SK-N-SH (cell line): ENCODE results near the gene HSD3B7. TPM values are rescaled to one million over a fixed set of nuclear protein-coding genes. Genes with fewer than 3 reads are reported as not detected.

Source experiments
- CTCF ChIA-PET: fragments of 300-600, 350-600 bp; formaldehyde crosslinking; extraction: SDS; loops from one replicate; lab custom pipeline; 2021; lab: Yijun Ruan, JAX
- POLR2A ChIA-PET: fragments of 350-600 bp; sonication (Branson Sonifier 250); formaldehyde crosslinking; extraction: SDS; loops from one replicate; lab custom pipeline; 2020; ENCODE audit warnings: antibody characterized with exemption, inconsistent platforms; lab: Yijun Ruan, JAX
- DNase-seq: peaks from one replicate; pipeline ENCODE4 v3.0.0; 2012
- H2AFZ ChIP-seq: fragments of 200-600 bp; sonication (generic); 2 replicates; pipeline ENCODE4 v1.8.1; 2016; ENCODE audit warnings: antibody characterized with exemption, mild to moderate bottlenecking, low read depth
- H3F3A ChIP-seq: fragments of 200-600 bp; sonication (generic); replicated peaks from 2 replicates; pipeline ENCODE3; 2016; ENCODE audit warnings: antibody characterized with exemption, mild to moderate bottlenecking; ENCODE audit not compliant: insufficient read depth
- H3K27ac ChIP-seq, 2 experiments: fragments of 200-500 bp in 1 of 2; fragments of 200-600 bp in 1 of 2; sonication (Bioruptor generic) in 1 of 2; sonication (generic), shearing (Covaris generic) in 1 of 2; 2 replicates each; pipeline versions ENCODE4 v1.5.1 to v1.6.1; 2014 to 2016; ENCODE audit warnings: low read depth in 2 of 2, inconsistent platforms in 1 of 2, low read length in 1 of 2, mild to moderate bottlenecking in 1 of 2, mixed read lengths in 1 of 2
- H3K27me3 ChIP-seq: fragments of 200-600 bp; sonication (generic), shearing (Covaris generic); 2 replicates; pipeline ENCODE4 v1.6.1; 2016; ENCODE audit warnings: mixed run types; ENCODE audit not compliant: insufficient read depth
- H3K36me3 ChIP-seq, 2 experiments: fragments of 200-500 bp in 1 of 2; fragments of 200-600 bp in 1 of 2; sonication (Bioruptor generic) in 1 of 2; sonication (generic) in 1 of 2; replicated peaks in 1 of 2; 2 replicates each; pipeline versions ENCODE3 to v1.5.1; 2014 to 2016; ENCODE audit warnings: low read length in 1 of 2, mild to moderate bottlenecking in 1 of 2; ENCODE audit not compliant: insufficient read depth in 2 of 2, control insufficient read depth in 1 of 2
- H3K4me1 ChIP-seq, 2 experiments: fragments of 200-500 bp in 1 of 2; fragments of 200-600 bp in 1 of 2; sonication (Bioruptor generic) in 1 of 2; sonication (generic), shearing (Covaris generic) in 1 of 2; 2 replicates each; pipeline versions ENCODE4 v1.5.1 to v1.6.1; 2014 to 2016; ENCODE audit warnings: low read depth in 1 of 2, low read length in 1 of 2, mixed run types in 1 of 2; ENCODE audit not compliant: insufficient read depth in 2 of 2, control insufficient read depth in 1 of 2
- H3K4me2 ChIP-seq: fragments of 200-600 bp; sonication (generic), shearing (Covaris generic); 2 replicates; pipeline ENCODE4 v1.6.1; 2017; ENCODE audit warnings: mixed run types
- H3K4me3 ChIP-seq, 2 experiments: fragments of 200-500 bp in 1 of 2; fragments of 200-600 bp in 1 of 2; sonication (Bioruptor generic) in 1 of 2; sonication (generic), shearing (Covaris generic) in 1 of 2; 2 replicates each; pipeline versions ENCODE4 v1.5.1 to v1.8.1; 2014 to 2016; ENCODE audit warnings: low read depth in 2 of 2, inconsistent platforms in 1 of 2, low read length in 1 of 2, mild to moderate bottlenecking in 1 of 2, mixed read lengths in 1 of 2, moderate library complexity in 1 of 2
- H3K79me2 ChIP-seq: fragments of 200-600 bp; sonication (generic); 2 replicates; pipeline ENCODE4 v1.8.1; 2017; ENCODE audit warnings: mild to moderate bottlenecking; ENCODE audit not compliant: insufficient read depth
- H3K9ac ChIP-seq: fragments of 200-600 bp; sonication (generic); 2 replicates; pipeline ENCODE4 v1.6.1; 2017; ENCODE audit warnings: mixed run types
- H3K9me2 ChIP-seq: fragments of 200-600 bp; sonication (generic); 2 replicates; pipeline ENCODE4 v1.6.1; 2017; ENCODE audit warnings: mixed run types
- H3K9me3 ChIP-seq: fragments of 200-600 bp; sonication (generic); 2 replicates; pipeline ENCODE4 v1.6.1; 2017; ENCODE audit warnings: mixed run types, mild to moderate bottlenecking, moderate library complexity
- H4K20me1 ChIP-seq: fragments of 200-600 bp; sonication (generic); 2 replicates; pipeline ENCODE4 v1.6.1; 2017; ENCODE audit warnings: mild to moderate bottlenecking, mixed run types; ENCODE audit not compliant: insufficient read depth
- CTCF ChIP-seq: fragments of 200-600 bp; sonication (generic); IDR thresholded peaks from 2 replicates; pipeline ENCODE4 v1.6.1; 2017; ENCODE audit warnings: antibody characterized with exemption, mild to moderate bottlenecking, moderate library complexity
- EP300 ChIP-seq, 2 experiments: IDR thresholded peaks; 2 replicates each; pipeline versions ENCODE4 v1.4.0 to v1.6.1; 2012; ENCODE audit warnings: borderline replicate concordance in 1 of 2, low read depth in 1 of 2, low read length in 1 of 2
- FOXM1 ChIP-seq: IDR thresholded peaks from 2 replicates; pipeline ENCODE4 v1.4.0; 2012; ENCODE audit warnings: low read depth, mild to moderate bottlenecking
- GABPA ChIP-seq: IDR thresholded peaks from 2 replicates; pipeline ENCODE4 v1.4.0; 2012; ENCODE audit warnings: low read depth, mild to moderate bottlenecking
- GATA2 ChIP-seq: sonication (generic); formaldehyde crosslinking; IDR thresholded peaks from 2 replicates; pipeline ENCODE4 v1.5.0; 2020; ENCODE audit warnings: mild to moderate bottlenecking, missing genetic modification reagents
- JUND ChIP-seq: IDR thresholded peaks from 2 replicates; pipeline ENCODE4 v1.4.0; 2012
- MXI1 ChIP-seq: IDR thresholded peaks from 2 replicates; pipeline ENCODE4 v1.6.1; 2012; ENCODE audit warnings: mild to moderate bottlenecking, low read depth, low read length, improper control_type of control experiment
- PBX3 ChIP-seq: IDR thresholded peaks from 2 replicates; pipeline ENCODE4; 2012
- RAD21 ChIP-seq: IDR thresholded peaks from 2 replicates; pipeline ENCODE4 v1.6.1; 2012; ENCODE audit warnings: mild to moderate bottlenecking, low read length
- RFX5 ChIP-seq: IDR thresholded peaks from 2 replicates; pipeline ENCODE4 v1.6.1; 2012; ENCODE audit warnings: mild to moderate bottlenecking, improper control_type of control experiment, low read length
- SIN3A ChIP-seq: IDR thresholded peaks from 2 replicates; pipeline ENCODE4 v1.6.1; 2012; ENCODE audit warnings: low read depth, mild to moderate bottlenecking, low read length, moderate library complexity, borderline replicate concordance
- TAF1 ChIP-seq: IDR thresholded peaks from 2 replicates; pipeline ENCODE4 v1.6.1; 2012; ENCODE audit warnings: low read depth, mild to moderate bottlenecking, low read length, moderate library complexity, borderline replicate concordance
- TEAD4 ChIP-seq: IDR thresholded peaks from 2 replicates; pipeline ENCODE4 v1.4.0; 2012; ENCODE audit warnings: mild to moderate bottlenecking, borderline replicate concordance; ENCODE audit not compliant: insufficient read depth
- ZBTB33 ChIP-seq: IDR thresholded peaks from 2 replicates; pipeline ENCODE4 v1.4.0; 2012; ENCODE audit warnings: low read depth, borderline replicate concordance
- WGBS: methylation state at CpG from one replicate; pipeline ENCODE4 v1.1.6; 2017; ENCODE audit warnings: low lambda C conversion rate; 5-methylcytosine and 5-hydroxymethylcytosine counted together
- polyA plus RNA-seq, 3 experiments: library from polyadenylated mRNA; depleted of rRNA; stranded (reverse); fragments of >200 nt; gene quantifications; 2 replicates each; pipeline ENCODE4 v1.2.3, GENCODE V29; 2012
- TF ChIP-seq, protein P1 (sequence below): IDR thresholded peaks from 2 replicates; pipeline ENCODE4 v1.6.1; 2012; ENCODE audit warnings: mild to moderate bottlenecking, low read depth, low read length, moderate library complexity

HSD3B7 gene
- polyA plus RNA-seq, 1 of the 3 experiments (the other 2 are of a cell fraction): 12.2 TPM

DNA sequence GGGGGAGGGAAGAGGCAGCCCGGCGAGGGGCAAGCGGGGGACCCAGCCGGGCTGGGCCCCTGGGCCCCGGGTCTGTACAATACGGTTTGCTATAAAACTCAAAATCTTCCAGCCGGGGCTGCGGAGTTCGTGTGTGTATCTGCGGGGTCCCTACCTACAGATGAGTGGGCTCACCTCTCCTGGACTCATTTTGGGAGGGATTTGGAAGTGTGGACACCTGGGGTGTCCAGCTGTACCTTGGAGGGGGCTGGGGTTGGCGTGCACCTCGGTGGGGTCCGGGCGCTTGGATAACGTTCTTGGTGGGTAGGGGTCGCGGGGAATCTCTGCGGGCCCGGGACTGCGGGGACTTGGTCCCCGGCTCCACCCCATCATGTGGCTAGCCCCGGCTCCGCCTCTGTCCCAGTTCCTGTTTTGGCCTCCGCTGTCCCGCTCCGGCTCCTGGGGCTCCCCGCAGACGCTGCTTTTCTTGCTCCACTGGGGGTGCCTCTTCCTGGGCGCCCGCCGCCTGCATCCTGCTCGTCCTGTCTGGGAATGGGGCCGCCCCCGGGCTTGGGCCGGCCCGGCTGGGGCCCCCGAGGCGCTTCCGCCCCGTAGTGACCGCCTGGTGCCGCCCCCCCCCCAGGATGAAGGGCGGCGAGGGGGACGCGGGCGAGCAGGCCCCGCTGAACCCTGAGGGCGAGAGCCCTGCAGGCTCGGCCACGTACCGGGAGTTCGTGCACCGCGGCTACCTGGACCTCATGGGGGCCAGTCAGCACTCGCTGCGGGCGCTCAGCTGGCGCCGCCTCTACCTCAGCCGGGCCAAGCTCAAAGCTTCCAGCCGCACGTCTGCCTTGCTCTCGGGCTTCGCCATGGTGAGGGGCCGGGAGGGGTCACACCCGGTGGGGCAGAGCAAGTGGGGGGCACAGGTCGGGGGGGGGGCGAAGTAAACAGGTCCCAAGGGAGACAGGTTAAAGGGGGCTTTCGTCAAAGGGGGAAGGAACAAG lies 36.0 kb upstream of the HSD3B7 start, which contains the start of gene ORAI3 (continued):
- TF ChIP-seq FOXM1: 0 out of 2 replicates have a peak, but pooled peaks have one; percentile 21
- no peak for TF ChIP-seq RFX5
- TF ChIP-seq PBX3: peak; percentile 37
- no peak for TF ChIP-seq GABPA
- TF ChIP-seq JUND: peak; percentile 8; the same call in 1 of the 2 replicates
- TF ChIP-seq MXI1: no peak; the same call in 1 of the 2 replicates
- TF ChIP-seq SIN3A: peak; percentile 46; the same call in 1 of the 2 replicates
- TF ChIP-seq, protein P1, sequence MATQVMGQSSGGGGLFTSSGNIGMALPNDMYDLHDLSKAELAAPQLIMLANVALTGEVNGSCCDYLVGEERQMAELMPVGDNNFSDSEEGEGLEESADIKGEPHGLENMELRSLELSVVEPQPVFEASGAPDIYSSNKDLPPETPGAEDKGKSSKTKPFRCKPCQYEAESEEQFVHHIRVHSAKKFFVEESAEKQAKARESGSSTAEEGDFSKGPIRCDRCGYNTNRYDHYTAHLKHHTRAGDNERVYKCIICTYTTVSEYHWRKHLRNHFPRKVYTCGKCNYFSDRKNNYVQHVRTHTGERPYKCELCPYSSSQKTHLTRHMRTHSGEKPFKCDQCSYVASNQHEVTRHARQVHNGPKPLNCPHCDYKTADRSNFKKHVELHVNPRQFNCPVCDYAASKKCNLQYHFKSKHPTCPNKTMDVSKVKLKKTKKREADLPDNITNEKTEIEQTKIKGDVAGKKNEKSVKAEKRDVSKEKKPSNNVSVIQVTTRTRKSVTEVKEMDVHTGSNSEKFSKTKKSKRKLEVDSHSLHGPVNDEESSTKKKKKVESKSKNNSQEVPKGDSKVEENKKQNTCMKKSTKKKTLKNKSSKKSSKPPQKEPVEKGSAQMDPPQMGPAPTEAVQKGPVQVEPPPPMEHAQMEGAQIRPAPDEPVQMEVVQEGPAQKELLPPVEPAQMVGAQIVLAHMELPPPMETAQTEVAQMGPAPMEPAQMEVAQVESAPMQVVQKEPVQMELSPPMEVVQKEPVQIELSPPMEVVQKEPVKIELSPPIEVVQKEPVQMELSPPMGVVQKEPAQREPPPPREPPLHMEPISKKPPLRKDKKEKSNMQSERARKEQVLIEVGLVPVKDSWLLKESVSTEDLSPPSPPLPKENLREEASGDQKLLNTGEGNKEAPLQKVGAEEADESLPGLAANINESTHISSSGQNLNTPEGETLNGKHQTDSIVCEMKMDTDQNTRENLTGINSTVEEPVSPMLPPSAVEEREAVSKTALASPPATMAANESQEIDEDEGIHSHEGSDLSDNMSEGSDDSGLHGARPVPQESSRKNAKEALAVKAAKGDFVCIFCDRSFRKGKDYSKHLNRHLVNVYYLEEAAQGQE: no peak

DNA sequence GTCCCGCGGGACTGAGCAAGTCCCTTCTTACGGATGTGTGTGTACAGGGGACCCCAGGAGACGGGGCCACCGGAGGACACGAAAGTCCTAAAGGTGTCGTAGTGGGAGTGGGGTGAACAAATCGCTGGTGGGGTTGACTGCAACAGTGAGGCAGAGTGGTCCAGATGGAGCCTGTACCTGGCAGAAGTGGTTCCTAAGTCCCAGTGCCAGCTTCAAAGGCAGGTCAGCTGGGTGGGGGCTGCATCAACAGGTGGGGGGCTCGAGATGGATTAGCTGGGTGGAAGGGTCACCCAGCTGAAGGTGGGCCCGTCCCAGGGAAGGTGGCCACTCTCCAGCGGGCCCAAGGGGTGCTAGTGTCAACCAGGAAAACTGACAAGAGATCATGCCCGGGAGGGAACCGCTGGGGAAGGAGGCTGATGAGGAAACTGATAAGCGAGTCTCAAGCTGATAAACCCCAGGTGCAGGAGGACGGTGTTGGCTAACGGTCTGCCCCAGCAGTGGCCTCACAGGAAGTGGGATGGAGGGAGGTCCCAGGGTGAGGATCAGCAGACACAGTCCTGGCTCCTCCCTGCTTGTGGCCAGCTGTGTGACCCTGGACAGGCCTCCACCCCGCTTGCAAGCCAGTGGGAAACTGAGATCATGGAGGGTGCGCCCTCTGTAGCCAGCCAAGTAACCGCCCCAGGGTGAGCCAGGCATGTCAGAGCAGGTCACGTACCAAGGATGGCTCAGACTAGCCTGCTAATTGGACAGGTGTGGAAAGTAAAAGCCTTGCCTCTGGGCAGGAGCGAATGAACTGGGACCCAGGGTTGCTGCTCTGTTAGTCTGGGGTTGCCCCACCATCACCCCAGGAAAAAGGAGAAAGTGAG lies 35.1 kb upstream of the HSD3B7 start:
- H3K9me2 ChIP-seq: no peaks in the 10 kb centered on the region
- 14% methylated on average over 18 of the region's 21 CpGs for WGBS
- peaks cover 52% of the 10 kb centered on the region for H3F3A ChIP-seq
- no peaks in the 10 kb centered on the region for H3K9me3 ChIP-seq
- CTCF ChIA-PET: interaction anchor here (0.7 to 6.4 kb wide), 6 partner anchors 9 to 493 kb away, joined by 3 to 45 read pairs (median 6); partner anchors contain the start of gene ZNF843
- H3K36me3 ChIP-seq: peaks cover 0 to 10% of the 10 kb centered on the region in 2 experiments
- peak overlapping the region; percentile 80 to 93 for H3K4me3 ChIP-seq
- peak overlapping the region; percentile 86 to 91; a peak in 3 of 4 replicates for H3K27ac ChIP-seq
- peaks cover 12% of the 10 kb centered on the region for H3K79me2 ChIP-seq
- POLR2A ChIA-PET: interaction anchor here (0.6 to 1.3 kb wide), 6 partner anchors 8 to 144 kb away, joined by 3 to 6 read pairs (median 3); partner anchors contain the start of genes FBXL19 and ZNF668
- no peaks in the 10 kb centered on the region for H3K27me3 ChIP-seq
- H2AFZ ChIP-seq: no peak overlapping the region
- H3K4me1 ChIP-seq: peaks cover 0 to 29% of the 10 kb centered on the region in 2 experiments; a peak in 1 of 4 replicates
- H3K9ac ChIP-seq: peak overlapping the region; percentile 86
- no peaks in the 10 kb centered on the region for H4K20me1 ChIP-seq
- peak; percentile 73 for DNase-seq
- peak overlapping the region; percentile 97 for H3K4me2 ChIP-seq
- peak; percentile 30 for TF ChIP-seq MXI1
- no peak for TF ChIP-seq ZBTB33
- no peak for TF ChIP-seq RAD21
- no peak for TF ChIP-seq CTCF
- TF ChIP-seq GATA2 (CRISPR knock-in tag): peak; percentile 75
- no peak for TF ChIP-seq TEAD4
- TF ChIP-seq PBX3: peak; percentile 8
- TF ChIP-seq TAF1: peak; percentile 63
- TF ChIP-seq GABPA: no peak
- 0 out of 4 replicates have a peak, but pooled peaks of 1 of the 2 experiments have one; percentile 23 for TF ChIP-seq EP300 (IDR thresholded peaks at IDR 0.05; ENCODE audit: borderline replicate concordance in 1 of 2, low read depth in 1 of 2, low read length in 1 of 2)
- TF ChIP-seq SIN3A: peak; percentile 78; the same call in 1 of the 2 replicates
